GM19395 (cell line): Measurements from ENCODE around the gene STX5.
A peak's percentile ranks its signal among the peaks of the same experiment; 100 is the strongest.
"Not testable (repeated sequence)": the region's sequence is repeated elsewhere in the genome, so short reads cannot be mapped to it uniquely, and the experiment has no call there.

Experiments used
- ATAC-seq: cut with Tn5 transposase; IDR thresholded peaks from one replicate; pipeline ENCODE4 v1.9.1; 2021; ENCODE audit warnings: mild to moderate bottlenecking, moderate library complexity; ENCODE audit not compliant: unreplicated experiment

Gene STX5

DNA sequence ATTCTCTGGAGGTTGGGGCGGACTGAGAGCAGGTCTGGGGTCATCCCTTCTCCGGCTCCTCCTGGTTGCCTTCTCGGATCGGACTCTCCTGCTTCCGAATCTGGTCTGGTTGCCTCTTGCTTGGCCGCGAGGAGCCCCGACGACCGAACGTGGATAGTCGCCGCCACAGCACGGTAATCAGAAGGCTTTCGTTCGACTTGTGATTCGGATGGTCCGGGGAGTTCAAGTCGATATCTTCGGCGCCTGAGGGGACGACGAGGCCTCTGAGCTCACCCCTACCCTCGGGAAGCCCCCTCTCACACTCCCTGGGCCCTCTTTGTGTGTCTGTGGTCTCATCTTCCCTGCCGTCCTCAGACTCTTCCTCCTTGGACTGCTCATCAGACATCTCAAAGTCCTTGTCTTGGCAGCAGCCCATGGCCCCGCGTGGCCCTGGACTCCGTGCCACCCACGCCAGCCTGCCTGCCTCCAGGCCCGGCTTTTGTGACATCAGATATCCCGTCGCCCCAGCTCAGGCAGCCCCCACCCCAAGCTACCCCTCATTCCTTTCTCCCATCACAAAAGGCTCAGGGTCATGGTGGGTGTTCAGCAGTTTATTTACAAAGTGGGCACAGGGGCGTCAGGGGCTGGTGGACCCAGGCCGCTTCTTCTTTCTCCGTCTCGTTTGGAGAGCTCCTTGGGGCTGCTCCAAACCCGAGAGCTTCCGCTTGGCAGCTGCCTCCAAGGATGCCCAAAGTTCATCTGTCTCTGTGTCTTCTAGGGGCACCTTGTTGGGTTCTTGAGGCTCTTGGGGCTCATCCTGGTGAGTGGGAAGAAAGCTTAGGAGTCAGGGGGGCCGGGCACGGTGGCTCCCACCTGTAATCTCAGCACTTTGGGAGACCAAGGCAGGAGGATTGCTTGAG lies 734 bp upstream of the STX5 start, which contains the start of gene TEX54:
TSS of gene TEX54 (minus strand) at position 506 of the 899 bp plus-strand sequence.
- ATAC-seq, result peak; percentile 21

DNA sequence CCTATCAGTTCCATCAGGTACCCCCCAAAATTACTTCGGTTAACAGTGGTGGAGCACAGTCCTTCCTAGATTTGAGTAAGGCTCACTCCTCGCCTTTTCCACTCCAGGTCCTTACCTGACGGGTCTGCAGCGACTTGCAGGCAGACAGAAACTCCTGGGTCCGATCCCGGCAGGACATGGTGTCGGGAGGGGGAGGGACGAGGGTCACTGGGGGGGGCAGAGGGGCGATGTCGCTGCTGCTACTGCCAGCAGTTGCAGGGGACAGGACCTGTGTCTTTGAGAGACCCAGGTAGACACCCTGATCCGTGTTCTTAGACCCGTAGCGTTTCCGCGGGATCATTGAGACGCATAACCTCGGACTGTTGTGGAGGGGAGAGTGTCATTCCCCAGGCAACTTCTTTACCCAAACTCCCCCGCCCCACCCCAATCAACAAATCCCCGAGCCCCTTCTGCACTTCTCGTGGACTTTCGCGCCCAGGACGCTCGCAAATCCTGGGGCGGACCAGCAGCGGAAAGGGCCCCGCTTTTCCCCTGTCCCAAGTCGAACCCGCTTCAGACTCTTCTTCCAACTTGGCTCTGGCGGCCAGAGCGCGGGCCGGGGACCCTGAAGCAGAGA lies 839 bp downstream of the STX5 start:
- ATAC-seq, result no peak

DNA sequence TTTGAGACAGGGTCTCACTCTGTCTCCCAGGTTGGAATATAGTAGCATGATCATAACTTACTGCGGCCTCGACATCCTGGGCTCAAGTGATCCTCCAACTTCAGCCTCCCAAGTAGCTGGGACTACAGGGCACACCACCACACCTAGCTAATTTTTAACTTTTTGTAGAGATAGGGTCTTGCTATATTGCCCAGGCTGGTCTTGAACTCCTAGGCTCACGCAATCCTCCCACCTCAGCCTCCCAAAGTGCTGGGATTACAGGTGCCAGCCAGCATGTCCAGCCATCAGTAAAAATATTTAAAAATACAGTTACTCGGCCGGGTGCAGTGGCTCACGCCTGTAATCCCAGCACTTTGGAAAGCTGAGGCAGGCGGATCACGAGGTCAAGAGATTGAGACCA lies 3.7 kb downstream of the STX5 start:
- not testable (repeated sequence) for ATAC-seq

DNA sequence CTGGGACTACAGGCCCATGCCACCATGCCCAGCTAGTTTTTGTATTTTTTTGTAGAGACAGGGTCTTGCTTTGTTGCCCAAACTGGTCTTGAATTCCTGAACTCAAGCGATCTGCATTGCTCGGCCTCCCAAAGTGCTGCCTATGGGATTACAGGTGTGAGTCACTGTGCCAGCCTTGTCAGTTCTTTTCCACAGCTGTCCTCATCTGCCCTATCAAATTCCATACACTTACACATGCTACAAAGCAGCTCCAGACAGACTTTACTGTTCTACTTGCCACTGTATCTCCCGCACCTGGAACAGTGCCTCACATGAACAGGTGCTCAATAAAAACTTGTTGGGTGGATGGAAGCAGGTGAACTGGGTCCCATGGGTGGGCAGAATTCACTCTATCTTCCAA lies 8.2 kb downstream of the STX5 start:
- no peak for ATAC-seq

DNA sequence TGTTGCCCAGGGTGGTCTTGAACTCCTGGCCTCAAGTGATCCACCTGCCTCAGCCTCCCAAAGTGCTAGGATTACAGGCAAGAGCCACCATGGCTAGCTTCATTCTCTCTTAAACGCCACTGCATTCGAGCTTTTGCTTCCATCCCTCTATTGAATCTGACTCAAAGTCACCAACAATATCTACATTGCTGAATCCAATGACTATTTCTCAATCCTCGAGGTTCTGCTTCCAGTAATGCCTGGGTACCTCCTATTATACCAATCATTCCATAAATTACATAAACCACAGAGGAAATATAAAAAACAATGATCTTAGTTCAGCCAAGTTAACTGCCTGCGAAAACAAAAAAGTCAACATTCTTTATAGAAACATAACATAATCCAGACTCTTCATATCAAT lies 14.7 kb downstream of the STX5 start:
- no peak for ATAC-seq

DNA sequence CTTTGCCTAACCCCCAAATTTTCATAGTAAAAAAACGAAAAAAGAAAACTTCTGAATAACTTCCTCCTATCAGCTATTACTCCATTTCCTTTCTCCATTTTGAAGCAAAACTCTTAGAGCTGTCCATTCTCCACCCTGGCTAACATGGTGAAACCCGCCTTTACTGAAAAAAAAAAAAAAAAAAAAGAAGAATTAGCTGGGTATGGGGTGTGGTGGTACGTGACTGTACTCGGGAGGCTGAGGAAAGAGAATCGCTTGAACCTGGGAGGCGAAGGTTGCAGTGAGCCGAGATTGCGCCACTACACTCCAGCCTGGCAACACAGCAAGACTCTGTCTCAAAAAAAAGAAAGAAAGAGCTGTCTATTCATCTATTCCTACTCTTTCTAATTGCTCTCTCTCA lies 15.3 kb downstream of the STX5 start:
- ATAC-seq, result no peak

DNA sequence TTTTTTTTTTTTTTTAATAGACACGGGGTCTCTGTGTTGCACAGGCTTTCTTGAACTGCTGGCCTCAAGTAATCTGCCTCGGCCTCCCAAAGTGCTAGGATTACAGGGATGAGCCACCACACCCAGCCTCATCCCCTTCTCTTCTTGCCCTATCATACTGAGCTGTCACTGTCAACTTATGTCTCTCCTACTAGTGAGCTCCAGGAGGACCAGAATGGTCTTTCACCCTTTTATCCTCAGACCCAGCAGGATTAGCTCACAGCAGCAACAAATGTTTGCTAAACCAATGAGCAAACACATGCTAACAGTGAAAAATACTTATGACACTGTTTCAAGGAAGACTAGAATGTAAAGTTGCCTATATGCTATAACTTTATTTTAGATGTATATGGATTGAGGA lies 20.2 kb downstream of the STX5 start:
- no peak for ATAC-seq

DNA sequence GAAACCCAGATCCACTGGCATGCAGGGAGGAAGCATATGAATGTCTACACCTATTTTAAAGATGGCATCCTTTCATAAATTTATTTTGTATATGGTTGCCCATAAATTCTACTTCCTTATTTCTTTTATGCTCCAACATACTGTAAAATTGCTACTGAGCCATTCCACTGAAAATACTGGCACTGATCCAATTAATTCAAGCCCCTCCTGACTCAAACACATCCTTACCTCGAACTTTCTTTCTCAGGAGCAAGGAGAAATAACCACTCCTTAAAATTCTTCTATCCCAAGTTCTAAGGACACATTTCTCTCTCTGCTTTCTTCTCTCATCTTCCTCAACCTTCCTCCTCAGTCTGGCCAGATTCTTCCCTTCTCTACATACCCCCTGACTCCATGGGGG lies 21.1 kb downstream of the STX5 start:
- ATAC-seq, result no peak

DNA sequence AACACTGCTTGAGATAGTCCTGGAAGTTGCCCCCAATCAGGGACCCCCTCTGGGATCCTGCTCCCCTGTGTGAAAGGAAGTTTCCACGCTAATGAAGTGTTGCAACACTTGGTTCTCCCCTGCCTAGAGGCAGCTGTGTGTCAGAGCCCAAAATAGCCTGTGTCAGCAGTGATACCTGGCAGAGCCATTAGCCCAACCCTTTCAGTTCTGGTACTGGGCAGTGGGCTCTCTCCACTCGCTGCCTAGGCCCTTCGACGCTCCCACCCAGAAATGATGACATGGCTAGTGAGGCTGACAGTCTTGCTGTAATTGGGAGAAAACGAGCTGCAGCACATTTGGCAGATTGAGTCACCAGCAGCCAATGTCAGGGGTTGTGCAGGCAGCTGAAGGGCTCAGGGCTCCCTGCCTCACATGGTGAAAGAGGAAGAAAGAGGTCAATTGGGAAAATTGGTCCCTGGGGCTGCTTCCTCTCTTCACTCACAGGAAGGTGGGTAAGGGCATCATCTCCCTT lies 25.2 kb downstream of the STX5 start:
- ATAC-seq, result no peak

DNA sequence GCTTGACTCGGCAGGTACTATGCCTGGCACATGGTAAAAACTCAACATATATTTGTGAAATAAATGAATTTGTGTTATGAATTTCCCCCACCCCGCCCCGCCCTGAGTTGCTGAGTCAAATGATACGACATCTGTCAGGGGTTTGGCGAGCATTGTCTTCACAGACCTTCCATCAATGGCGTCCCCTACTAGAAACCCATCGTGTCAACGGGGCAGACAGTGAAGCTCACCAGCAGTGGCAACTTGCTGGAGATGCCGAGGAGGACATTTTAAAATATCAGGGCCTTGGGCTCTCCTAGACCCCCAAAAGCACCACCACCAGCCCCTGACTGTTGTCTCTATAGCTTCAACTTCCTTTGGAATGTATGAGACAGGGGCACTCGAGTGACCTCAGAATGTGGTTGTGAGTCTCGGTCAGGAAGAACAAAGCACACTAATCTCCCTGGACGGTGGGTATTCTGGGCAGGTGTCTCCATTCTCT lies 25.9 kb downstream of the STX5 start:
- no peak for ATAC-seq

DNA sequence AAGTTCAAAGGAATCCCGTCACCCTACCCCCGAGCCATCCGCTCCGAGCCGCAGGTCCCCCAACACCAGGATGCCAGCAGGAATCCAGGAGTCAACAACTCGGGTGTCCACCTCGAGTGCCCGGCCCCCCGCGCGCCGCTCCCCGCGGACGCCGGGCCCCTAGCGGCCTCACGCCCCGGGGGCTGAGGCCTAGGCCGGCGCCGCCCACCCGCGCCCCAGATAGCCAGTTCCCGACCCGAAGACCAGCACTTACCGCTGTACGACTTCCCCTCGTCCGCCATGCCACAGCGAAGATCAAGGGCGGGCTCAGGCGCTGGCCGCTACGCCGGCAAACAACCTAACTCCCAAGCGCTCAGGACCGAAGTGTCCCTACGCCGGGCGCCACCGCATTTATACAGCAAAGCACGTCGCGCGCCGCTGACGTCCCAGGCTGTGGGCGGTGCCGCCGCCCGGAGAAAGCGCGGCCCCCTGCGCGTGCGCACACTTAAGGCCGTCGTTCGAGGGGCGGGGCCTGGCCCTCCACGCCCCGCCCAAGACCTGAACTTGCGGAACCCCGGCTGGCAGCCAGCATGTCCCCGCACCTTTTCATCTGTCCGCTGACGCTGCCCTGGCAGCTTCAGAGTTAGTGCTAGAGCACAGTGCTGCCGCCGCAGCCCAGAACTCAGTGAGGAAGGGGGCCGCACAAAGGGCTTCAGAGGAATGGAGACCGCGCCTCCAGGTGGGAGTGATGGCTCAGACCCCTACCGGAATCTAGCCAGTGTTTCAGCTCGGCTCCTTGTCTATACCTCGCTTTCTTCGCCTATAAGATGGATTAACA lies 26.6 kb downstream of the STX5 start, which contains the start of gene NXF1:
TSS of gene NXF1 (minus strand) at position 365 of the 817 bp plus-strand sequence. CDS start at position 281, 84 bp downstream.
- peak; percentile 81 for ATAC-seq

DNA sequence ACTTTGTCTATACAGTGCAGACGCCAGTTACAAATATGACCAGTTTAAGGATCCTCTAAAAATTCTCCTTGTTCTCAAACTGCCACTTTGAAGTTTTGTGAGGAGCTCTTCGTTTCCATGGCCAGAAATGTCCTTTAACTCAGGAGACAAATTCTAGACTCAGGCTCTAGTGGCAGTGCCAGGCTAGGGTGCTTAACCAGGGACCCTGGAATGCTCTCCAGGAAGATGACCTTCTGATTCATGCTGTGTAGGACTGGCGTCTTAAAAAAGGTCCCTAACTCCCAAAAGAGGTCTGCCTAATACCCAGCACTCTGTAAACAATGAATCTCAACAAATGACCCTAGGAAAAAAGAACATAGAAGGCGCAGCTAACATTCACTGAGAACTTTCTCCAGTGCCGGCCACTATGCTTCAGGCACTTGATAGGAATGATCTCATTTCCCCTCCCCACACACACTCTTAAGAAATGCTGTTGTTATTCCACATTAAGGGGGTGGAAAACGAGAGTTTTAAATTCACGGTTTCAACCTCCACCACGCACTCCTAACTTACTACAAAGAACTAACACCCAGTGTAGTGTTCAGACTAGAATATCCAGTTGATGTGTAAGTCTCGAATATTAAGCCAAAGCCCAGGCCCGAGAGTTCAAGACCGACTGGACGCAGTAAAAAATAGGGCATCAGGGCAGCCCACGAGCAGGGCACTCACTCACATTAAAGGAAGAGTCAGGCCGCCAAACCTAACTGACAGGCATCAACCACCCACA lies 27.4 kb downstream of the STX5 start:
- ATAC-seq, result peak; percentile 11

DNA sequence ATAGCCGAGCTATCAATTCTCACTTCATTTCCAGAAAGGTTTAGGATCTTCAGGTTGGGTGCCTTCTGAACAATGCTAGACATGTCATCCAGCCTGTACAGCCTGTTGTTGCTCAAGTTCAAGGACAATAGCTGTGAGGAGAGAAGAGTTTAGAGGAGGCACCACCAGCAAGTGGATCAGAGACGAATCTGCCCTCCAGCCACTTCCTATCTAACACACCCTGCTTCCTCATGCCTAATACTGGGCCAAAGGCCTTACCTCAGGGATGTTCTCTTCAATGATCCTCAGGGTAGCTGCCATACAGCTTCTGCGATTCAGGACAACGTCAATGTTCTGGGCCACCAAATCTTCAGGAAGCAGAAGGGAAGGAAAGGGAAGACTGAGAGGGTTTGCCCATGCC lies 30.8 kb downstream of the STX5 start:
- ATAC-seq, result no peak

DNA sequence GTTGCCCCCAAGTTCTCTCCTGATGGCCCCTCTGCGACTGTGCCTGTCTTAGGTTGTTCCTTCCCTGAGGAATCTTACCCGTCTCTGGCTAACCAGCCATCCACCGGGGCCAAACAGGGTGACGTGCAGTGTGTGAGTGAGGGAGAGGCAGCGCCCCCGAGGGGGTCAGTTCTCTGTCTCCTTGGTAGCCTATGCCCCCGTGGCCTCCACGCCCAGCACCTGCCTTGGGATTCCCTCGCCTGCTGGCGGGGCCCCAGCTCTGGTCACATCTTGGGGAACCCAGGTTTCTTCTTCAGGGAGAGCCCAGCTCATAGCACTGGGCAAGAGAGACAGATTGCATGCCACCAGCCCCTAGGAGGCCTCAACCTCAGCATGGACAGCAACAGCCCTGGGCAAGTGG lies 32.4 kb downstream of the STX5 start:
- no peak for ATAC-seq

DNA sequence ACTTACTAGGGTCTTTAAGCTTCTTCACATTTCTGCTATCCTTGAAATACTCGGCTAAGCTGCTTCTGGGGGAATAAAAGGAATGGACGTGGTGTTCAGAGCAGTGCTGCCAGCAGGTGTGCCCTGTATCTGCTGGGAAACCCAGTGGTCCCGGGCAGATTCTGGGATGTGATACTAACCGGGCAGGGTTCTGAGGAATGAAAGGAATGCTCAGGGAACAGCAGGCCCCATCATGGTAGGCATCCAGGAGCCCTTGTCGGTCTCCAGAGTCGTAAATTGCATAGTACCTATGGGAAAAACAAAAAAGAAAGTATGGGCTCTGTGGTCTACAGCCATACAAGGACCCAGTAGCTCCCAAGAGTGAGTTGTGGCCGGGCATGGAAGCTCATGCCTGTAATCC lies 35.6 kb downstream of the STX5 start:
- ATAC-seq, result no peak

DNA sequence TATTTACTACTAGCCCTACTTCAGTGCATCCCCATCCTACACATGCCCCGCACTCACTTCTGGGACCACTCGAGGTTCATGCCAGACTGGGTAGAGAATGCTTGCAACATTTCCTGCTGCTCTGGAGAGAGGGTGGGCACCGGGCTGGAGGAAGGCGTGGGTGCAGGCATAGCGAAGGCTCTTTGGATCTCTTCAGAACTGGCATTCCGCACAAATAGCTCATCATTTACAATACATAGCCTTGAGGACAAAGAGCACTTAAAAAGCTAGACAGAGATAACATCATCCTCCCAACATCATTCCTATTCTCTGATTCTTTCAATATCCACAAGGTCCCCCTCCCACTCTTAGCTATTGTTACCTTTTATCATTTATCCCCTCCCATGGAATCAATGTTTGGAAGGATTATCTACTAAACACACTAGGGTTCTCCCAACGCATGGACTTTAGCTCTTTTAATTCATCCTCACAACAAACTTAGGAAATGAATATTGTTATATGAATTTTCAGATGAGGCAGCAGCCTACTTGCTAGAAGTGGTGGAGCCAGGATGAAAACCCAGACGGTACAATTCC lies 37.6 kb downstream of the STX5 start:
- no peak for ATAC-seq

DNA sequence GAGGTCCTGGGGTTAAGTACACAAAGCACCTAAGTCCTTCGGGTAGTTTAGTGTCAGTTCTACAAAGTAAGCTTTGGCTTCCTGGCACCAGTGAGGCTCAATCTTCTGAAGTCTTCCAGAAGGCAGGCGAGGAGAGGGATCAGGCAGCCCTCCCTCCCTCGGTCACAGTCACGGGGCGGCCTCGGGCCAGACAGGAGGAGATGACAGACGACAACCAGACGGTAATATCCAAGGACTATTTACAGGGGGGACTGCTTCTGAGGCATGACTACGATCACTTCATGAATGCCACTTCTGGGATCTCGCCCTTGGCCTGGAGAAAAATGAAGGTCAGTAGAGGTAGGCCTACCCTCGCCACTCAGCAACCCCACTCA lies 39.7 kb downstream of the STX5 start:
- ATAC-seq, result peak; percentile 14

DNA sequence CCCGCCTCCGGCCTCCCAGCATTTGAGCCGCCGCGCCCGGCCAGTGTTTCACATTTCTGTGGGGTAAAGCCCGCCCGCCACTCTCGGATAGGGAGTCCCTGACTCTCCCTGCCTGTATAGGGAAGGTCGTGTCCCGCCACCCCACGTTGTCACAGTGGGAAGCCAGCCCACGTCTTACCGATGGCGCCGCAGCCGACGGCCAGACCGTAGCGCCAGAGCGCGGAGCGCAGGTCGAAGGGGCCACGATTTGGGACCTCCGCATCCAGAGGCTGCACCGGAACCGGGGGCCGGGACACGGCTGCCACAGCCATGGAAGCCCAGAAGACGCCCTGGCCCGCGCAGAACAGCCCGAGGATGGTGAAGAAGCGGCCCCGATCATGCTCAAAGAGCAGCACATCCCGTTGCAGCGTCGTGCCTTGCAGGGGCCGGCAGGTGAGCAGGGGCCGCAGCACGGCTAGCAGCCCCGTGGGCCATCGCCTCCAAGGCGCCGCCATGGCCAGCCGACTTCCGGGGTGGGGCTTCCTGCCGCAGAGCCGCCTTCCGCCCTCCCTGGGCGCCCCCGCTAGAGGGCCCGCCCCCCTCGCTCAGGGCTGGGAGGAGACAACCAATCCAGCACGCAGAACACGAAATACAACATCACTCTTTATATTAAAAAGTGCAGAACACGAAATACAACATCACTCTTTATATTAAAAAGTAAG lies 40.2 kb downstream of the STX5 start, which contains the start of gene TMEM223:
TSS of gene TMEM223 (minus strand) at position 506 of the 701 bp plus-strand sequence. CDS start at position 494, 12 bp downstream.
- ATAC-seq, result peak; percentile 61

DNA sequence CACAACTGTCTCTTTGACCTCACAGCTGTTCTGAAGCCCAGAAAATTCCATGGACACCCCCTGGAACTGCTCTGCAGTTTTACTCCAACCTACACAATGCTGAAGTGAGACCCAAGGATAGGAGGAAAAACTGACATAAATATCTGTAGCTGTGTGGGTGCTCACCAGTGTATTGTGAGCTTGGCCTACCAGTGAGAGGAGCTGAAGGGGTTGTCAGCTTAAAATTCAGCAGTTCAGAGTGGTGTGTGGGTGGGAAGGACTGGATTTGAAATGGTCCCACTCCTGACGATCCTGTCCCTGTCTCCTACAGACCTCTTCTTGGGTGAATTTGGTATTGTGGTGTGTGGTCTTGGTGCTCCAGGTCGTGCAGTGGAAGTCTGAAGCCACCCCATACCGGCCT lies 42.3 kb downstream of the STX5 start:
- no peak for ATAC-seq
